Measurements from ENCODE around the gene AXIN1.
"Not testable (repeated sequence)": the region's sequence is repeated elsewhere in the genome, so short reads cannot be mapped to it uniquely, and the experiment has no call there.

Gene AXIN1

DNA sequence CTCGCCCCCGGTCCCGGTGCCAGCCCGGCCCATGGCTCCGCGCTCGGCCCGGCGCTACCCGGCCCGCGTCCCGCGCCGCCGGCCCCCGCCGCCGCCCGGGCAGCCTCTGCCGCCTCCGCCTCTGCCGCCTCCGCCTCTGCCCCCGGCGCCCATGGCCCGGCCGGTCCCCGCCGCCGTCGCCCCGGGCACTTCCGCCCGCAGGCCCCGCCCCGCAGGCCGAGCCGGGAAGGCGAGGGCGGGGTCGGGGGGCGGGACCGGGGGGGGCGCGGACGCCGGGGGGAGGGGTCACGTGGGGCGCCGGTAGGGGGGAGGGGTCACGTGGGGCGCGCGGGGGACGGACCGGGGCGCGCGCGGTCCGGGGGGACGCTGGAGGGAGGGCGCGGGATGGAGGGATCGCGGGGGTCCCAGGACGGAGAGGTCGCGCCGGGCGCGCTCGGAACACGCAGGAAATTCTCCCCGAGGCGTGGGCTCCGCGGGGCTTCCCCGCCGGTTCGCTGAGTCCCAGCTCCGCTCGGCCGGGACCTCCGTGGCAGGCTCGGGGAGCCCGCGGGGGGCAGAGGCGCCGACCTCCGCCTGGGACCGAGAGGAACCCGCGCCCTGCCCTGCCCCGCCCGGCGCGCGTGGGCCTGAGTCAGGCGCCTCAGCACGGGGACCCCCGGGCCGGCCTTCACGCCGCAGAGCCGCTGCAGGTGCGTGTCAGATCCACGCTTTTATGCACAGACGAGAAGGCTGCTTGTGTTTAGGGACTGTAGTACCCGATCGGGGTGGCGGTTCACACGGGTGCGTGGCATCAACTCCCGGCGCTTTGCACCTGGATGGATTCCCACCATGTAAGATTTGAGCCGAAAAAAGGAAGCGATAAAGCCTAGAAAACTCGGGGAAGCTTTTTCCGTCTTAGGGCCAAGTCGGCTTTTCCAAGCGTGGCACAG is 29.5 kb upstream of the AXIN1 start, which contains the start of gene PGAP6:
PGAP6 (minus strand) TSS at position 190 of the 929 bp plus-strand sequence; CDS start at position 33, 157 bp downstream.
- no peak for DNase-seq (ENCODE audit: low read depth, low spot score)

GRCh38 chr16:381012-381788 is 28.7 kb upstream of the AXIN1 start:
- no peak for DNase-seq (ENCODE audit: low read depth, low spot score)

- no peak for DNase-seq (ENCODE audit: low read depth, low spot score)
Measured at GRCh38 chr16:380762-381011, 28.2 kb upstream of the AXIN1 start.

GRCh38 chr16:379961-380761 is 27.6 kb upstream of the AXIN1 start:
- no peak for DNase-seq (ENCODE audit: low read depth, low spot score)

- no peak for DNase-seq (ENCODE audit: low read depth, low spot score)
Measured at GRCh38 chr16:379183-379960, 26.8 kb upstream of the AXIN1 start.

GRCh38 chr16:378821-379182 is 26.3 kb upstream of the AXIN1 start:
- no peak for DNase-seq (ENCODE audit: low read depth, low spot score)

GRCh38 chr16:378113-378820 is 25.7 kb upstream of the AXIN1 start:
- not testable (repeated sequence) for DNase-seq (ENCODE audit: low read depth, low spot score)

GRCh38 chr16:377419-377951 is 25.0 kb upstream of the AXIN1 start:
- DNase-seq (ENCODE audit: low read depth, low spot score) = no peak

DNA sequence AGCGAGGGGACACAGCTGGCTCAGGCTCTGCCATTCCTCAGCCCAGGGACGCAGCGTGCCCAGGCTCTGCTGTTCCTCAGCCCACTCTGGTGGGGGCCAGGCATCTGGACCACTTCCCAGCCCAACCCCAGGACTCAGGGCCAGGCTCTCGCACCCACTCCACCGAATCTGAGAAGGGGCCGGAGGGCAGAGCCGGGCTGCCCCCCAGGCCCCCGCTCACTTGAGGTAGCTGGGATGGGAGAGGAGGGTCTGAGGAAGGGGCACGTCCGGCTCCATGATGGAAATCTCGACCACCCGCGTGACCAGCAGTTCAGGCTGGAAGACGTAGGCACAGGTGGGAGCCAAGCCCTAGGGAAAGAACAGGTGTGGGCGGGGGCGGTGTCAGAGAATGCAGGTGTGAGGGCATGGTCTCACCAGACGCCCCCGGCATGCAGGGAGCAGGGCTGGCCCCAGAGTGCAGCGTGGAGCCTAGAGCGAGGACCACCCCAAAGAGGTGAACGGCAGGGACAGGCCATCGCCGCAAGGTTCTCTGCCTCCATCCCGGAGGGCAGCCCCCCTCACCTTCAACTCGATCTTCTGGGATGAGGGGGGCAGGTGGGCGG is 24.4 kb upstream of the AXIN1 start:
- DNase-seq (ENCODE audit: low read depth, low spot score) = no peak

DNA sequence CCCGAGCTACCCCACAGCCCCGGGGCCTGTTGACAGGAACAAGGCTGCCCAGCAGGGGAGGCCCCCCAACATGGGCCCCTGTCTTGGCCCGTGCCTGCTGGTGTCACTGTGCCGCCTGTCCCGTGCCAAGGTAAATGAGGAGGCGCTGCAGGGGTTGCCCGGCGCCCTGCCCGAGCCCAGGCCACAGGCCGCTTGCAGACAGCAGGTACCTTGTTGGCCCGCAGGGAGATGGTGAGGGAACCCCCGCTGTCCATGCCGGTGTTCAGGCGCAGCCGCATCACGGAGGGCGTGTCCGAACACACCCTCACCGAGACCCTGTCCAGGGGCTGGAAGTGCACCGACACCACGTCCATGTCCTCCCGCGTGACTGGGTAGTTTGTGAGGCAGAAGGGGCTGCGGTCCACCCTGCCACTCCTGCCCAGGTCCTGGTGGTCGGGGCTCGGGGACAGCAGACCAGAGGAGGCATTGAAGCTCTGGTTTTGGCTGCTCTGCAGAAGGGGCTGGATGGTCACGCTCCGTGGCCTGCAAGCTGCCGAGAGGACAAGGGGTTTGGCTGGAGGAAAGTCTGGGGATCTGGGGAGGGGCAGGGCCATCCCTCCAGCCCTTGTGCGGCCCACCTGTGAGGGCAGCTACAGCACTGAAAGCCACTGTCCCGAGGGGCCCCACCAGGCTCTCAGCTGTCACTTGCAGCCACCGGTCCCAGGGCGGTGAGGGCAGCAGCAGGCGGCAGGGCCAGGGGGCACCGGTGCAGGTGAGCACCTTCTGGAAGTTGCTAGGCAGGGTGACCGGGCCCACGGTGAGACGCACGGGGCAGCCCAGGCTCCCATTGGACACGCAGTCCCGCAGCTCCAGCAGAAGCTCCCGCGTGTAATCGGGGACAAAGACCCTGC is 23.6 kb upstream of the AXIN1 start:
- DNase-seq (ENCODE audit: low read depth, low spot score) = no peak

- DNase-seq (ENCODE audit: low read depth, low spot score) = no peak
Measured at GRCh38 chr16:375212-375611, 22.7 kb upstream of the AXIN1 start.

GRCh38 chr16:374616-374926 is 22.0 kb upstream of the AXIN1 start:
- DNase-seq (ENCODE audit: low read depth, low spot score) = no peak

DNA sequence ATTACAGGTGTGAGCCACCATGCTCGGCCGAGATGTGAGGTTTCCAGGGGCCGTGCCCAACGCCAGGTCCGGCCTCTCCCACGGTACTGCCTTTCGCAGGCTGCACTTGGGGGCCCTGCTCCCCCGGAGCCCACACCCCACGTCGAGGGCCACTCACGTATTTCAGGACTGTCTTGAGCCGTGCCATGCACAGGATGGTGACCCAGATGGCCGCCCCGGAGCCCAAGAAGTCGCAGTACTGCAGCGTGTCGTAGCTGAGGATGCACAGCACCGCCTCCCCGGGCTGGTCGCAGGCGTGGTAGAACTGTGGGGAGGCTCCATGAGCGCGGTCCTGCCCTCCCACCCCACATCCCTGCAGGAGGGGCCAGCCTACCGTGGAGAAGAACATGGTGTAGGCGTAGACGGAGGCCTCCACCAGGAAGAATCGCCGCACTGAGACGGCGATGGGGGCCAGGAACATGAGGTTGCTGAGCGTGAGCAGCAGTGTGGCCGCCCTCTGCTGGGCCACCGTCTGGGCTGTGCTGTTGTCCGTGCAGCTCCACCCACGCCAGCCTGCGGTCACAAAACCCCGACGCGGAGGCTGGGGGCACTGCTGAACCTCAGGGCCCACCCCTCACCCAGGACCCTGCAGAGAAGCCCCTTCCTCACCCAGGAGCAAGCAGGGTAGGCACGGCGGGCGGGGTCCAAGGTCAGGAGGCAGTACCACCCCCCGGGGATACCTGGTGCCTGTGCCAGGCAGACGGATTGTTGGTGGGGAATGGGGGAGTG is 21.5 kb upstream of the AXIN1 start:
- no peak for DNase-seq (ENCODE audit: low read depth, low spot score)

DNA sequence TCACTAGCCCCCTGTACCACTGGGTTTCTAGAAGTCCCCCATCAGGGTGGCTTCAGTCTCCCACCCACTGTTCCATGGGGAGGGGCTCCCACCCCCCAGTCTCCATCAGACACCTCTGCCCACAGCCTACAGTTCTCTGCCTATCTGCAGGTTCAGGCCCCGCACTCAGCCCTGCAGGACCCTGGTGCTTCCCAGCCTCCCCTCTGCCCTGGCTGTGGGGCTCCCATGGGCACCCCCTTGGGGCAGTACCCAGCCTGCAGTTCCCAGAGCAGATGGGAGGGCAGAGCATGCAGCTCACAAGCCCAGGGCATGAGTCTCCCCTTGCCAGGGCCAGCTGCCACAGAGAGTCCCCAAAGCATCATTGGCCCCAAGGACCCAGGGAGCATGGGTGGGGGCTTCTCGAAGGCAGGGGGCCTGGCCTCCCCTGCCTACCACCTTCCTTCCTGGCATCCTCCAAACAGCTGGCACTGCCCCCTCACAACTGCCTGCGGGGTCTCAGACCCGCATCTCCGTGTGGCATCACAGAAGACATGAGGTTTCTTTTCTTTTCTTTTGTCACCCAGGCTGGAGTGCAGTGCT is 20.6 kb upstream of the AXIN1 start:
- no peak for DNase-seq (ENCODE audit: low read depth, low spot score)

- DNase-seq (ENCODE audit: low read depth, low spot score) = no peak
Measured at GRCh38 chr16:372302-372983, 19.9 kb upstream of the AXIN1 start.

GRCh38 chr16:371515-372301 is 19.2 kb upstream of the AXIN1 start:
- DNase-seq (ENCODE audit: low read depth, low spot score) = no peak

Data from smooth muscle cell of the brain vasculature (primary cell).